ENCODE data around the gene PRR14.

PRR14 gene

GRCh38 chr16:30654856-30655255 is 4.1 kb downstream of the PRR14 start:
- Histone ChIP-seq H3K9me3 (ENCODE audit: control insufficient read depth, low read length) (no peaks in the 10 kb centered on the region), H3K4me1 (ENCODE audit: control insufficient read depth, insufficient read depth, low read length) (peaks cover 25% of the 10 kb centered on the region), H3K36me3 (ENCODE audit: control insufficient read depth, insufficient read depth, low read length, severe bottlenecking) (peaks cover 37% of the 10 kb centered on the region), H3K4me3 (ENCODE audit: low read length) (no peak overlapping the region), H3K27me3 (replicated peaks; ENCODE audit: control insufficient read depth, insufficient read depth, low read length) (no peaks in the 10 kb centered on the region), H3K9ac (ENCODE audit: low read length) (no peak overlapping the region)
- no peak for DNase-seq (ENCODE audit: low read depth)

DNA sequence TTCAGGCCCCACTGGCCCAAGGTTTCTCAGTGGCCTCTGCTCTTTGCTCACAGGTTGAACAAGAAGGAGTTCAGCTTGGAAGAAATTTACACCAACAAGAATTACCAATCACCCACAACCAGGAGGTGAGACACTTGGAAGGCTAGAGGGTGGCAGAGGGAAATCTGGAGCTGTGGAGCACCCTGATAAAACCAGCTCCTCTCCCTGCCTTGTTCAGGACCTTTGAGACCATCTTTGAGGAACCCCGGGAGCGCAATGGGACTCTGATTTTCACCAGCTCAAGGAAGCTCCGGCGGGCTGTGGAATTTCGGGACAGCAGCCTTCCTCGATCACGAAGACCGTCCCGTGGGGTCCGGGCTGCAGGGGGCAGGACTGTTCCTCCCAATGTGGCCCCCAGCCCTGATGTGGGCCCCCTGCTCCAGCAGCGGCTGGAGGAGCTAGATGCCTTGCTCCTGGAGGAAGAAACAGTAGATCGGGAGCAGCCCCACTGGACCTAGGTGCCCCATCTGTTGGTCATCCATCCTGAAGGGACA is 5.1 kb downstream of the PRR14 start:
- Histone ChIP-seq H3K36me3 (ENCODE audit: control insufficient read depth, insufficient read depth, low read length, severe bottlenecking) (peaks cover 37% of the 10 kb centered on the region), H3K27me3 (replicated peaks; ENCODE audit: control insufficient read depth, insufficient read depth, low read length) (no peaks in the 10 kb centered on the region)

DNA sequence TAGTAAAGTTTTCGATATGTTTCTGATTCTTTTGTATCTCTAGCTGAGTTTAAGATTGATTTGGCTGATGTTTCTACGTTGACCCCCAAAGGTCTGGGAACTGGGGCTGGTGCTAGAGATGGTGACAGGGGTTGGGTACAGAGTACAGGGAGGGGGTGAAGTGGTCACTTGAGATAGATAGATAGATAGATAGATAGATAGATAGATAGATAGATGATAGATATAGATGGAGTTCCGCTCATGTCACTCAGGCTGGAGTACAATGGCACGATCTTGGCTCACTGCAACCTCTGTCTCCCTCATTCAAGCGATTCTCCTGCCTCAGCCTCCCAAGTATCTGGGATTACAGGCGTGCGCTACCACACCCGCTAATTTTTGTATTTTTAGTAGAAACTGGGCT is 5.6 kb downstream of the PRR14 start:
- no peak for DNase-seq (ENCODE audit: low read depth)
- Histone ChIP-seq H3K4me3 (ENCODE audit: low read length) (no peak overlapping the region), H3K27me3 (replicated peaks; ENCODE audit: control insufficient read depth, insufficient read depth, low read length) (no peaks in the 10 kb centered on the region), H3K9ac (ENCODE audit: low read length) (peak overlapping the region; percentile 90), H3K9me3 (ENCODE audit: control insufficient read depth, low read length) (no peaks in the 10 kb centered on the region), H3K36me3 (ENCODE audit: control insufficient read depth, insufficient read depth, low read length, severe bottlenecking) (peaks cover 41% of the 10 kb centered on the region), H3K4me1 (ENCODE audit: control insufficient read depth, insufficient read depth, low read length) (peaks cover 32% of the 10 kb centered on the region)

More for the DNA sequence above, 5.1 kb downstream of the PRR14 start:
- no peaks in the 10 kb centered on the region for H3K9me3 ChIP-seq (ENCODE audit: control insufficient read depth, low read length)
- no peak overlapping the region for H3K9ac ChIP-seq (ENCODE audit: low read length)
- H3K4me1 ChIP-seq (ENCODE audit: control insufficient read depth, insufficient read depth, low read length): peaks cover 27% of the 10 kb centered on the region
- H3K4me3 ChIP-seq (ENCODE audit: low read length): no peak overlapping the region
- DNase-seq (ENCODE audit: low read depth): no peak

DNA sequence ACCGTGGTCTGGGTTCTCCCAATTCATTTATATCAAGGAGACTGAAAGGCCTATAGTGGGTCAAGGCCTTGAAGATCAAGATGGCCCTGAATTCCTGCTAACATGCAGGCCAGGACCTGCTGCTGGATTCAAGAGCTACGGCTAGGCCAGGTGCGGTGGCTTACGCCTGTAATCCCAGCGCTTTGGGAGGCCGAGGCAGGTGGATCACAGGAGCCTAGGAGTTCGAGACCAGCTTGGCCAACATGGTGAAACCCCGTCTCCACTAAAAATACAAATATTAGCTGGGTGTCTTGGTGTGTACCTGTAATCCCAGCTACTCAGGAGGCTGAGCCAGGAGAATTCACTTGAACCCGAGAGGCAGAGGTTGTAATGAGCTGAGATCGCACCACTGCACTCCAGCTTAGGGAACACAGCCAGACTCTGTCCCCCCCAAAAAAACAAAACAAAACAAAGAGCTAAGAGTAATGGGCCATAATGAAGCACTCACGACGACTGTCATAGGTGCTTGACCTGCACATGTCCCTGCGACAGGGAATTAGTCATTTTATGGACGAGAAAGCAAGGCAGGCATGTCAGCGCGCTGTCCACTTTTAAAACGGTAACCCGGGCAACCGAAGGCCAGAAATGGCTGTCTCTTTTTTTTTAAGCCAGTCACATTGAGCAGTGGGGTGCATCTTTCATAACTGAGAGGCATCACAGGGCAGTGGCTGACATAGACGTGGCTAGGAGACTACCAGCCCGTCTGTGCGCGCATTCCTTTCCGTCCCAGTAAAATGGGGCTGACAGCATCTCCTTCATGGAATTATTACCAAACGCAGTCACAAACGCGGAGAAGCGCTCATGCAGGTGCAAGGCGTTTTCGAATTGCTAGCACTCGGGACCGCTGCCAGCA is 6.5 kb downstream of the PRR14 start:
- peak overlapping the region; percentile 90 for H3K9ac ChIP-seq (ENCODE audit: low read length)
- H3K27me3 ChIP-seq (replicated peaks; ENCODE audit: control insufficient read depth, insufficient read depth, low read length): no peaks in the 10 kb centered on the region
- H3K9me3 ChIP-seq (ENCODE audit: control insufficient read depth, low read length): no peaks in the 10 kb centered on the region
- DNase-seq (ENCODE audit: low read depth): no peak
- peaks cover 31% of the 10 kb centered on the region for H3K4me1 ChIP-seq (ENCODE audit: control insufficient read depth, insufficient read depth, low read length)
- H3K36me3 ChIP-seq (ENCODE audit: control insufficient read depth, insufficient read depth, low read length, severe bottlenecking): peaks cover 49% of the 10 kb centered on the region
- H3K4me3 ChIP-seq (ENCODE audit: low read length): peak overlapping the region; percentile 87

DNA sequence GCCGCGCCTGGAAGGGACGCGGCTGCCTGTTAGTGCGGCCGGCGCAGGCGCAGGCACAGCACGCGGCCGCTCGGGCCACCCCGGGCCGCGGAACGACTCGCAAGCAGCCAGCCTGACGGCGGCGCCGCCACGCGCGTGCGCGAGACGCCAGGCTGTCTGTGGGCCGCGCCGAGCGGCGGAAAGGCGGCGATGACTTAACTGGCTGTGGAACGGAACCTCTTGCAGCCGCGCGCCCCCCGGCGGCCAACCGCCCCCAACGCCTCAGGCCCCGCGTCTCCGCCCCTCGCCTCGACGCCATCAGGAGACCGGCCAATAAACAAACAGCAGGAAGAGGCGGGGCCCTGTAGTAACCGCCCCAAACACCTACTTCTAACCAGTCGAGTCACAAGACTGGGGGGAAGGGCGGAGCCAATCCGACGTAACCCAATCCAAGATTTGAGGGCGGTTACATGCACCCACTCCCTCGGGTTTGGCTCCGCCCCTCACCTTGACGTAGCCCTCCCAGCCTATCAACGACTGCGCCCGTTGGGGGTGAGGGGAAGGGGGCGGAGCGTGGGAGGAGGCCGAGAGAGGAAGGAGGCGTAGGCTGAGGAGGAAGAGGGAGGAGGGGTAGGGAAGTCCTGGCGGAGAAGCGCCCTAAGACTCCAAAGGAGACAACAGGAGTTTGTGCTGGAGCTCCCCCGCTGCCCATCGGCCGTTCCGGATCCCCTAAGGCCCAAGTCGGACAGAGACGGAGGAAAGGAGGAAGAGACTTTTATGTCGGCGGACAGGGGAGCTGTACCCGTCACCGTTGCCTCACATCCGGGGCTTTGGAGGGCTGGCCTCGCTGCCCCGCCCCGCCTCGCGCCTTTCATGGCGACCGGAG is 7.3 kb downstream of the PRR14 start, which contains the start of gene FBRS:
FBRS (plus strand) TSS at position 566 of the 865 bp plus-strand sequence. CDS start 1,088 bp downstream, outside the sequence.
- peak within 1 kb of the TSS; percentile 95 for H3K4me3 ChIP-seq (ENCODE audit: low read length)
- peak; percentile 100 for DNase-seq (ENCODE audit: low read depth)
- peak within 1 kb of the TSS; percentile 98 for H3K9ac ChIP-seq (ENCODE audit: low read length)
- peaks cover 54% of the 10 kb centered on the region for H3K36me3 ChIP-seq (ENCODE audit: control insufficient read depth, insufficient read depth, low read length, severe bottlenecking)
- no peaks in the 10 kb centered on the region for H3K9me3 ChIP-seq (ENCODE audit: control insufficient read depth, low read length)
- H3K4me1 ChIP-seq (ENCODE audit: control insufficient read depth, insufficient read depth, low read length): peaks cover 28% of the 10 kb centered on the region
- H3K27me3 ChIP-seq (replicated peaks; ENCODE audit: control insufficient read depth, insufficient read depth, low read length): no peaks in the 10 kb centered on the region

DNA sequence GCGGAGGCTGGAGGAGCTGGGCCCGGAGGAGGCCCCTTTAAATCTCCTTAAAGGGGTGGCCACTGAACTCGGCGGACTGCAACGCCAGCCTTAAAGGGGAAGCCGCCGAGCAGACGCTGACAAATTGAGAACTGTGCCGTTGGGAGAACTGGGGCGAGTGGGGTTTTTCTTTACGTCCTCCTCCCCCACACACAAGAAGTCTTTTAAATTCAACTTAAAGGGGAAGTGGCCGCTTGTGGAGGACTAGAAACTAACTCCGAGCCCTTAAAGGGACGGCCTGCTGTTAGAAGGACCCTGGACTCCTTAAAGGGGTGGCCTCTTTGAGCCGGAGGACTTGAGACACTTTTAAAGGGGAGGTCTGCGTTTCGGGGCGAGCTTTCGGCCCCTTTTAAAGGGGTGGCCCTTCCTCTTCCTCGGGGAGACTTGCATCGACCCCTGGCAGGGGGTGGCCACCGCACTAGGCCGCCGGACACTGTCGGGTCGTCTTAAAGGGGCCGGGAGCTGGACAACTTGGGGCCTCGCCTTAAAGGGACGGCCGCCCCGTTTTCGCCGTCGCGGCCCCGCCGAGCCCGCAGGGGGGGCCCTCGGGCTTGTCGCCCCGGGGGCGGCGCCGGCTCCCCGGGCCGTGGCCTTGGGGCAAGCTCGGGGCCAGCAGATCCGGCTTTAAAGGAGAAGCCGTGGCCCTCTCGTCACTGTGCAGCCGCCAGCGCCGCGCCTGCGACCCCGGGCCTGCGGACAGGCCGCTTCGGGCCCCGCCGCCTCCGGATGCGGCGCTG is 8.2 kb downstream of the PRR14 start:
- DNase-seq (ENCODE audit: low read depth): peak; percentile 99
- Histone ChIP-seq H3K4me3 (ENCODE audit: low read length) (peak overlapping the region; percentile 95), H3K27me3 (replicated peaks; ENCODE audit: control insufficient read depth, insufficient read depth, low read length) (no peaks in the 10 kb centered on the region), H3K9me3 (ENCODE audit: control insufficient read depth, low read length) (no peaks in the 10 kb centered on the region), H3K36me3 (ENCODE audit: control insufficient read depth, insufficient read depth, low read length, severe bottlenecking) (peaks cover 55% of the 10 kb centered on the region), H3K9ac (ENCODE audit: low read length) (peak overlapping the region; percentile 98), H3K4me1 (ENCODE audit: control insufficient read depth, insufficient read depth, low read length) (peaks cover 35% of the 10 kb centered on the region)

- Histone ChIP-seq H3K9me3 (ENCODE audit: control insufficient read depth, low read length) (no peaks in the 10 kb centered on the region), H3K27me3 (replicated peaks; ENCODE audit: control insufficient read depth, insufficient read depth, low read length) (no peaks in the 10 kb centered on the region), H3K9ac (ENCODE audit: low read length) (peak overlapping the region; percentile 98), H3K4me1 (ENCODE audit: control insufficient read depth, insufficient read depth, low read length) (peaks cover 36% of the 10 kb centered on the region), H3K36me3 (ENCODE audit: control insufficient read depth, insufficient read depth, low read length, severe bottlenecking) (peaks cover 54% of the 10 kb centered on the region), H3K4me3 (ENCODE audit: low read length) (peak overlapping the region; percentile 95)
- DNase-seq (ENCODE audit: low read depth): peak; percentile 50
Measured at GRCh38 chr16:30659507-30660423, 9.0 kb downstream of the PRR14 start.

DNA sequence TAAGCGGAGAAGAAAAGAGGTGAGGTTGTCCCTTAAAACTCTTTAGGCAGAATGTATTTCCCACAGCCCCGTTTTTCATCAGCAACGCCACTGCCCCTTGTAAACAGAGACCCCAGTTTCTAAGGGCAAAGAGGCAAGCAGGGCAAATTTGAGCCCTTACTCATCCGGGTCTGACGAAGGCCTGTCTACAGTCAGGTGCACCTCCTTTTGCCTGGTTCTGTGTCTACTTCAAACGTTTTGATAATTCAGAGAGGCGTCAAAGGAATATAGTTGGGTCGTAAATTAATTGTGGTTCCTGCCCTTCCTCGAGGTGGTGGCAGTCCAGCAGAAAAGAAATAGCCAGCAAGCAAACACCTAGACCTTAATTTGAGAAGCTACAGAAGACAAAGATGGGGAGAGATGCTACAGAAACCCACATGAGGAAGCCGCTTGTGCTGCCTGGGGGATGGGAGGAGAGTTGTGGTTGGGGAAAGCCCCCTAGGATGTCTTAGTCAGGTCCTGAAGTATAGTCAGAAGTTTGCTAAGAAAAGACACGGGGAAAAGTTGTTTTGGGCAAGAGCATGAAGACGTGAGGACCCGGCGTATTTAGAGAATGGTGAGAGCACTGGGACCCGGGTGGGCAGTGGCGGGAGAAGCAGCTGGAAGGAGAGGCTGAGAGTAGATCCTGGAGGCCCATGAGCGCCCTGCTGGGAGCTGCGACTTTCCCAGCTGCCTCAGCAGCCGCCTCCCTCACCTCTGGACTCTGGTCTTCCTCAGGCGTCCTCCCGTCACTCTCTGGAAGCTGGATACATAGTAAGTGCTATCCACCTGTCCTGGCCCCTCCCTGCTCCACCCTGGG is 9.9 kb downstream of the PRR14 start:
- Histone ChIP-seq H3K36me3 (ENCODE audit: control insufficient read depth, insufficient read depth, low read length, severe bottlenecking) (peaks cover 54% of the 10 kb centered on the region), H3K4me1 (ENCODE audit: control insufficient read depth, insufficient read depth, low read length) (peaks cover 43% of the 10 kb centered on the region), H3K4me3 (ENCODE audit: low read length) (peak overlapping the region; percentile 95), H3K9ac (ENCODE audit: low read length) (peak overlapping the region; percentile 98), H3K27me3 (replicated peaks; ENCODE audit: control insufficient read depth, insufficient read depth, low read length) (no peaks in the 10 kb centered on the region), H3K9me3 (ENCODE audit: control insufficient read depth, low read length) (no peaks in the 10 kb centered on the region)
- DNase-seq (ENCODE audit: low read depth): peak; percentile 7

DNA sequence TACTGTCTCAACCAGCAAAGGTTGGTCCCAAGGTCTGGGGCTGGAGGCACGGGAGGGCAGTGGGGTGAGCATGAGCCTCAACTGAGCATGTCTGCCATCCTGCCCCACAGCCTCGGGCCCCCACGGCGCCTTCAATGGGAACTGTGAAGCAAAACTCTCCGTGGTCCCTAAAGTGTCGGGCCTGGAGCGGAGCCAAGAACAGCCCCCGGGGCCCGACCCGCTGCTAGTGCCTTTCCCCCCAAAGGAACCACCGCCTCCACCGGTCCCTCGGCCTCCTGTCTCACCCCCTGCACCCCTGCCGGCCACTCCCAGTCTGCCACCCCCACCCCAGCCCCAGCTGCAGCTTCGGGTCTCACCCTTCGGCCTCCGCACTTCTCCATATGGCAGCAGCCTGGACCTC is 11.7 kb downstream of the PRR14 start:
- Histone ChIP-seq H3K27me3 (replicated peaks; ENCODE audit: control insufficient read depth, insufficient read depth, low read length) (no peaks in the 10 kb centered on the region), H3K9ac (ENCODE audit: low read length) (peak overlapping the region; percentile 2), H3K4me3 (ENCODE audit: low read length) (no peak overlapping the region), H3K4me1 (ENCODE audit: control insufficient read depth, insufficient read depth, low read length) (peaks cover 33% of the 10 kb centered on the region), H3K9me3 (ENCODE audit: control insufficient read depth, low read length) (no peaks in the 10 kb centered on the region), H3K36me3 (ENCODE audit: control insufficient read depth, insufficient read depth, low read length, severe bottlenecking) (peaks cover 60% of the 10 kb centered on the region)
- no peak for DNase-seq (ENCODE audit: low read depth)

Measured in adipocyte (in vitro differentiated cells).